GM19023 (cell line): ENCODE results near the gene DGKE.
A peak's percentile ranks its signal among the peaks of the same experiment; 100 is the strongest.

Source experiments
- ATAC-seq: cut with Tn5 transposase; IDR thresholded peaks from one replicate; pipeline ENCODE4 v1.9.1; 2021; ENCODE audit warnings: mild to moderate bottlenecking, moderate library complexity; ENCODE audit not compliant: unreplicated experiment

DGKE gene

GRCh38 chr17:56833809-56834379 is at the start of gene DGKE, which contains the start of gene C17orf67:
Gene DGKE, plus strand, starts transcription at chr17:56834151. Its CDS starts 645 bp downstream, at chr17:56834796.
Gene C17orf67, minus strand, starts transcription at chr17:56833920. Its CDS starts 18,110 bp downstream, at chr17:56815810.
- peak; percentile 79 for ATAC-seq

DNA sequence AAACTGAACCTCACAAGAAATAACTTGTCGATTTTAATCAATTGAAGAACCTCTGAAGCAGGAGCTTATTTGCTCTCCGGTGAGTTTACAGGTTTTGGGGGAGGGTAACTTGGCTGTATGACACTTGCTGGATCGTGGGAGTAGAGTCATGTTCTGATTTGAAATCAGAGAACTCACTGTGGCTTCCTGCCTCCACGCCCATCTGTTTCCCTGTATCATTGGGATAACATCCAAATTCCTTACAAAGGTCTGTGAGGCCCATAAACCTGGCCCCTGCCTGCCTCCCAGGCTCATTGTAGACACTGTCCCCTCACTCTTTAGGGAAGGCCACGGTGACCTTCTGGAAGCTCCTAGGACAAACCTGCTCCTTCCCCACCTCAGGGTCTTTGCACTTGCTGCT is 48.5 kb upstream of the DGKE start:
- ATAC-seq: no peak

DNA sequence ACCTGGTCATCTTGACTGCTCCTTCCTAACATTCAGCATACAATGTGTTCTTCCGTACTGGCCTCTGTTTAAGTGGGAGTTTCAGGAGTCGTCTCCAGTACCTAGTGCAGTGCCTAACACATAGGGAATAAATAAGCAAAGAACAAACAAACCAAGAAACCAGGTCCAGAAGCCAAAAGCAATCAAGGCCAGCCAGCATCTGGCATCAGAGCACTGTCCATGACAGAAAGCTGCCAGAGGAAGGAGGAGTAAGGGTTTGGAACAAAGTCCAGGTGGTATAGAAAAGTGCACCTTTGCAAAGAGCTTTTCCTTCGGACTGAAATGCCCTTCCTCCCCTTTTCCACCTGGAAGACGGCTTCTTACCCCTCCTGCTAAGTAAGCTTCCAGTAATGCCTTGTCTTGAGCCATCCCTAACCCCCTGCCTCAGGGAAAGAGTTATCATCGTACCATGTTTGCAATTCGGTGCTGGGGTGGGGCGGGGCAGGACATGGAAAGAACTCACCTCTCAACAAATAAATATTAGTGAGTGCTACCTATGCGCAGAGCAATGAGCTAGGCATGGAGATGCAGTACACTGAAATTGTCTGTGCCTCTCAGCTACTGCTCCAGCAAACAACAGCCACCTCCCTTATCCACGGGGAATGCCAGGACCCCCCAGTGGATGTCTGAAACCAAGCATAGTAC is 47.8 kb upstream of the DGKE start:
- no peak for ATAC-seq

DNA sequence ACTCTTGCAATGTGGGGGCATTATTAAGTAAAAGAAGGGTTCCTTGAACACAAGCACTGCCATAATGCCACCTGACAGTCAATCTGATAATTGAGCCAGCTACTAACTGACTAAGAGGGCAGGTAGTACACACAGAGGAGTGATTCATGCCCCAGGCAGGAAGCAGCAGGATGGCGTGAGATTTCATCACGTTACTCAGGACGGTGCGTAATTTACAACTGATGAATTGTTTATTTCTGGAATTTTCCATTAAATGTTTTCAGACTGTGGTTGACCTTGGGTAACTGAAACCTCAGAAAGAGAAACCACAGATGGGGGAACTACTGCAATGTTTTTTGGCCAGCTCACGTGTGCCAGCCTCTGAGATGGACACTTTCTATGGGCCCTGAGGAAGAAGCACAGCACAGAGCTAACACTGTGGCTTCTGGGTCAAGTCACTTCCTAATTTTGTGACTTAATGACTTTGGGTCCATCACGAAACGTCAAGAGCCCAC is 46.9 kb upstream of the DGKE start:
- ATAC-seq: peak; percentile 69

- ATAC-seq: no peak
Observed at GRCh38 chr17:56792267-56792666, 41.7 kb upstream of the DGKE start.

- no peak for ATAC-seq
Observed at GRCh38 chr17:56793531-56793930, 40.4 kb upstream of the DGKE start.

- ATAC-seq: no peak
Observed at GRCh38 chr17:56793957-56794356, 40.0 kb upstream of the DGKE start.

DNA sequence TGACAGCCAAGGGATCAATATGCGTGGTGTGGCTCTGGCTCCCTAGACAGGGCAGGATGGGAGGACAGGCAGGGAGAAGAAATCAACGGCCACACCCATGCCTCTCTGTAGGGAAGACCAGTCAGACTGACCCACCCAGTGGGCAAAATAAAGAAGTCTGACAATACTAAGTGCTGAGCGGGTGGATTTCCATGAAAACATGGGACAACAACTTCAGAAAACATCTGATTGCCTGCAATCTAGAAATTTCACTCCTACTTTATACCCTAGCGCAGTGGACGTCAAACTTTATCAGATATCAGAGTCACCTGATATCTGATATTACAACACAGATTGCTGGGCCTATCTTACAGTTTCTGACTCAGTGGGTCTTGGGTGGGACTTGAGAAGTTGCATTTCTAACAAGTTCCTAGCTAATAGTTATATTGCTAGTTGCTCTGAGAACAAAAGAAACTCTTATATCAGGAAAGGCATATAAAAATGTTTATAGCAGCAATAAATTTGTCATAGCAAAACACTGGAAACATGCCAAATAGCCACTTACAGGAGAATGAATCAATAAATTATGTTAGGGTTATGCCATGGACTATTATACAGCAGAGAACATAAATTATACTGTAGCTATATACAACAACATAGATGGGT is 38.6 kb upstream of the DGKE start:
- no peak for ATAC-seq

DNA sequence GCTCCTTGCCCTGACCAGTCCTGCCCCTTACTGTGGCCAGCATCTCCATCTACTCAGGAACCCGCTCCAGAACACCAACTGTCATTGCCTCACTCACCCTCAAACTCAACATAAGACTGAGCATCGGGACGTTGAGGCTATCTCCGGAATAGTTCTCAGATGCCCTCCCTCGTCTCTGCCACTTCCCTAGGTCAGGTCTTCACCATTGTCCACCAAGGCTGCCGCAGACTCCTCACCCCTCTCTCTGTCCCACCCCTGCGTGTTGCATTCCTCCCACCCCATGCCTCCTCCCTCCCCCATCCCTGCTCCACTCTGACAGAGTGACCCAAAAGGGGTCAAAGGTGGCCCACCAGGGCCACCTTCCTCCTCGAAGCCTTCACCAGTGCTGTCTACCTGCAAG is 37.4 kb upstream of the DGKE start:
- no peak for ATAC-seq

DNA sequence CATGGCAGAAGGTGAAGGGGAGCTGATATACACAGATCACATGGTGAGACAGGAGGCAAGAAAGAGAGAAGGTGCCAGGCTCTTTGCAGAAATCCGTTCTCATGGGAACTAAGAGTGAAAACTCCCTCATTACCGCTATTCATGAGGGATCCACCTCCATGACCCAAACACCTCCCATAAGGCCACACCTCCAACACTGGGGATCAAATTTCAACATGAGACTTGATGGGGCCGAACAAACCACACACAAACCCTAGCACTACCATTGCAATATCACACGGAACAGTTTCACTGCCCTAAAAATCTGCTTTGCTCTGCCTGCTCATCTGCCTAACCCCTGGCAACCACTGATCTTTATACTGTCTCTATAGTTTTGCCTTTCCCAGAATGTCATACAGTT is 35.0 kb upstream of the DGKE start:
- no peak for ATAC-seq

DNA sequence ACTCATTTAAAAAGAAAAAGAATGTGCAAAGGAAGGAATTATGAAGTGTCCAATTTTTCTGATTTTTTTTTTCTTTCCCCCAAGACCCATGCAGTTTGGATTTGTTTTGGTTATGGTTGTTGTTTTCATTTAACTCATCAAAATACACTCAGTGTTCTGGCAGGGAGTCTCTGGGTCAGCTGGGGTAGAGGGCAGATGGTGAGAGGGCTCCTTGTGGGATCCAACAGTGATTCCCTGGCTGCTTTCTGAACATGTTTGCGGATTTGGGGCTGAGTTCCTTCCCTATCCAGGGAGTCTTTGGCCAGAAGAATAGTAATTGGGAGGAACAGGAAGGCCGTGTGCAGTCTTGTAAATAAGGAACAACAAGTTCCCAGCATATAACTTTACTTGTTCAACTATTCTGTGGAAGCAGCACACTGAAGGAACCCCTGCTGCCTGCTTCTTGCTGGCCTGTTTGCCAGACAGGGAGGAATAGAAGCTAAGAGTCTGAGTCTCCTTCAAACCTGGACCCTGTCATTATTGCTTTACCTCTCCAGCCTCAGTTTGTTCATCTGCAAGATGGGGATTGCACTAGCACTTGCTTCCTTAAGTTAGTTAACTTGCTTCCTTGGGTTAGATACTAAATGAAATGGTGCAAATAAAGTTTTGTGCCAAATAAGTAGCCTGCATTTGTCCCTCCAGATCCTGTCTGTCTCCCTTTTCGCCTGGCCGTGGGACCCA is 32.3 kb upstream of the DGKE start:
- ATAC-seq: no peak

DNA sequence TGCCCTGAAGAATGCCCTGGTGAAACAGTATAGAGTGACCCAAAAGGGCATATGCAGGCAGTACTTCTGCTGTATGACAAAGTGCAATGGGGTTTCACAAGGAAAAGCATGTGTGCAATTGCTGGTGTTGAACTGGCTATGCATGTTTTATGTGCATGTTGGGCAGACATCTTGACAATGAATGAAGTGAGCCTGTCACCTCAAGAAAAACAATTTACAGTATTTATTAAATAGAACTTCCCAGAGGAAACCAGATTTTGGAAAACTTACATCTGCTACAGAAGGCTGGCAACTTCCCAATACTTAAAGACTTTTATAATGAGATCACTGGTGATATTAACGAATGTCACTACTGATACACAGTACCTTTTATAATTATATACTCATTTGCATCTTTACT is 30.9 kb upstream of the DGKE start:
- no peak for ATAC-seq

DNA sequence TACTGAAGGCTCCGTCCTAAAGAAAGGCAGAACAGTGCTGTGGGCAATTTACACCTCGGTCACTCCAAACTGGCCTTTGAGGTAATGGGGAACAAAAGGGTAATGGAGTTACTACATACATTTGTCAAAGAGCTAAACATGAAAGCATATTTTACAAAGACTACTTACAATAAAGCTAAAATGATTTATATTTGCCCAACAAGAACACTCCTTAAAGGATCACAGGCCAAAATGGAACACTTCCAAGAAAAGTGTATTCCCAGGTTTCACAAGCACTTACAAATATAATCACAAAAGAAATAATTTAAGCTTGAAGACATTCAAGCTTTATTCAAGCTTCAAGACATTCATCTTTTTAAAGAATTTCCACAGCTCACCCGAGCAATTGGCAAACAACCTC is 29.5 kb upstream of the DGKE start:
- no peak for ATAC-seq

DNA sequence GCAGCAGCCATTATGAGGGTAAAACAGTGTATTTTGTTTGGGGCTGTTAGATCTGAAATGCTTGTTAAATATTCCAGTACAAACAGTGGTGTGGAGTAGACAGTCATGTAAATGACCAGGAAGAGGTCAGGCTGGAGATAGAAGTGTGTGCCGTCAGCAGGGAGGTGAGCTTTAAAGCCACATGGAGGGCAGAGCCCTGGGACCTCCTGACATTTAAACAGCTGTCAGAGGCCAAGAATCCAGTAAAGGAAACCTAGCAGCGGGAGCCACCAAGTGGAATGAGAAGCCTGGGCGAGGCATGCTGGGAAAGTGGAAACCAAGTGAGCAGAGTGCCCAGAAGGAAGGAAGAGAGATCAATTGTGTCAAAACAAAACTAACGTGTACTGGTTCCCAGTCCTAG is 27.0 kb upstream of the DGKE start:
- no peak for ATAC-seq

DNA sequence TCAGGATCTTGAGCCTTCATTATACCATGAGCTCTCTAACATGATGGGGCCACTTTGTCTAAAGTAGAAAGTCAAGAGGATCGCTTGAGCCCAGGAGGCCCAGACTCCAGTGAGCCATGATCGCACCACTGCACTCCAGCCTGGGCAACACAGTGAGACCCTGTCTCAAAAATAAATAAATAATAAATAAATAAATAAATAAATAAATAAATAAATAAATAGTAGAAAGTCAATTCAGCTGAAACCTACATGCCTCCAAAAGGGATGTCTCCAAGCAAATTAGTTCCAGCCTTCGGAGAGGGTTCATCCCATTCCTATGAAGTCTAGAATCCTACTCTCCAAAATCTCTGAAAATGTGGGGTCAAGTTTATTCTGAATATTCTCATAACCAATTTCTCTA is 26.2 kb upstream of the DGKE start:
- ATAC-seq: no peak

DNA sequence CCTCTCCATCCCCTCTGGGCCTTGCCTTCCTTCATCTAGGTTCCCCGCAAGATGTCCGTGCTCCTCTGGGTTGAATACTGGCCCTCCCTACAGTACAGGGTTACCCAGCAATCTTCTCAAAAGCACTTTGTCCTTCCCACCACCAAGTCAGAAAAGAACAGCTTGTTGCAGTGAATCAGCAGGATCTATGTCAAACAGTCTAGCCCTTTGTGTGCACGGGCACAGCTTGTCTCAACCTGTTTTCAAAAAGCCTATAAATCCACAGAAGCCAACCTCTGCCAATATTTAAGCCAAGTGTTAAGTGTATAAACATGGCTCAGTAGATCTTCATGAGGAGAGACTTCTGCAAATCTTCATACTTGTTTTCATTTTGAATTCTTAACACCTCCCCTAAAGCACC is 25.4 kb upstream of the DGKE start:
- ATAC-seq: no peak

- no peak for ATAC-seq
Observed at GRCh38 chr17:56809106-56809819, 24.7 kb upstream of the DGKE start.

DNA sequence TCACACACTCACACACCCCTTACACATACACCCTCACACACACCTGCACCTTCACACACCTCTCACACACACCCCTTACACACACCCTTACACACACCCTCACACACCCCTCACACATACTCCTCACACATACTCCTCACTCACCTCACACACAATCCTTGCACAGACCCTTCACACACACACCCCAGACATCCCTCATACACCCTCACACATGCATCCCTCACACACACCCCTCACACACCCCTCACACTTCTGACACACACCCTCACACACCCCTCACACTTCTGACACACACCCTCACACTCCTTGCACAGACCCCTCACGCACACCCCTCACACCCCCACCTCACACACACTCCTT is 24.2 kb upstream of the DGKE start:
- ATAC-seq: no peak

DNA sequence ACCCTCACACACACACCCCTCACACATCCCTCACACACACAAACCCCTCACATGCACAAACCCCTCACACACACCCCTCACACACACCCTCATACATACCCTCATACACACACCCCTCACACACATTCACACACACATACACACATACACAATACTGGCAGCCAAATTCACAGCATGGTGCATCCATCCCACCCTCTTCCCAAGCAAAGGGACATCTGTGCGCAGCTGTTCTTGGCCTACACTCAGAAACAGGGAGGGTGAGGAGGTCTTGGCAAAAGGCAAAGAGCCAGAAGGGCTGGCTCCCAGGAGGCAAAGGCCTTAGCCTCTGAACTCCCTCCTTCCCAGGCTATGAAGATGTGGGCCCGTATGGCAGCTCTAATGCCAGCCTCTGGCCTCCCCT is 23.6 kb upstream of the DGKE start:
- no peak for ATAC-seq

DNA sequence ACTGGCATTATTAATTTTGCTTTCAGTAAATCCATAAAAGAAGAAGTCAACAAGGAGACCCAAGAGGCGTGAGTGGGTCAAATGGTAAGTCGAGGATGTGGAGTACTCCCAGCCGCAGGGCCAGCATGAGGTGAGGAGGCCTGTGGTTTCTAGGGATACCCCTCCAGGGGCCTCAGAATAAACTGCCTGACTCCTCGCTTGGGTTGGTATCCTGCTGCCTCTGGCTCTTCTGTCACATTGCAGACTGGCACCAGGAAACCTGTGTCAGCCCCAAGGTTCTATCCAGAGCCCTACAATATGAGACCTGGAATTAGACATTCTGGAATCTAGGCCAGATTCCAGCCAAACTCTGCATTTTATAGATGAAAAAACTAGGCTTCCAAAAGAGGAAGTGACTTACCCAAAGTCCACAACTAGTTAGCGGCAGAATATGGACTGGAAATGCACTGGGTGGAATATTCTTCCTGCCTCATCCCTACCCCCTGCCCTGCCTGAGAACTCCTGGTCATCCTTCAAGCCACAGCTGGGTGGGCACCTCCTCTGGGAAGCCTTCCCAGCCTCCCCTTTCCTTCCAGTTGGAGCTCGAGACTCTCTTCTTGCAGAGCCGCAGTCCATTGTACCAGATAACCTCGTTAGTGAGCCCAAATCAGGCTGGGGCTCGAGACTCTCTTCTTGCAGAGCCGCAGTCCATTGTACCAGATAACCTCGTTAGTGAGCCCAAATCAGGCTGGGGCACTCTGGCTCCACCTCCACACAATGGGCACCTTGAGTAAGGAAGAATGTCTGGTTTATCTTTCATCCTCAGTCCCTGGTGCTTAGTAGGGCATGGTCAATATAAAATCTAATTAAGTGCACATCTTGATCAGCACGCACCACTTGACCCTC is 22.8 kb upstream of the DGKE start:
- ATAC-seq: no peak
